VCaP (cell line): Measurements from ENCODE around the gene MTAP.
"Not testable (repeated sequence)": the region's sequence is repeated elsewhere in the genome, so short reads cannot be mapped to it uniquely, and the experiment has no call there.

ENCODE experiments used
- H3K27ac ChIP-seq: fragments of 450-650 bp; 2 replicates; pipeline ENCODE4 v1.5.1; 2017
- TF ChIP-seq, protein P1 (sequence below): fragments of 450-650 bp; conservative IDR thresholded peaks from 2 replicates; pipeline ENCODE4 v1.5.1; 2017; ENCODE audit warnings: mild to moderate bottlenecking, moderate library complexity

Gene MTAP

DNA sequence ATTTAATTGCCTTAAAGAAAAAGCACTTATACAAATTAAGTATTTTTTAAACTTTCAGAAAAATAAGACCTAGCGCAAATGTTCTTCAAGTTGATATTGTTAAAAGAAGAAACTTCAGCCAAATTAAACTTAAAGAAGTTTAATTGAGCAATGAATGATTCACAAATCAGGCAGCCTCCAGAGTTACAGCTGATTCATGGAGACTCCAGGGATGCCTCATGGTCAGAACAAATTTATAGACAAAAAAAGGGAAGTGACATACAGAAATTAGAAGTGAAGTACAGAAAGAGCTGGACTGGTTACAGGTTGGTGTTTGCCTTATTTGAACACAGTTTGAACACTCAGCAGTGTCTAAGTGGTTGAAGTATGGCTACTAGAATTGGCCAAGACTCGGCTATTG lies 131.4 kb downstream of the MTAP start:
- TF ChIP-seq, protein P1, sequence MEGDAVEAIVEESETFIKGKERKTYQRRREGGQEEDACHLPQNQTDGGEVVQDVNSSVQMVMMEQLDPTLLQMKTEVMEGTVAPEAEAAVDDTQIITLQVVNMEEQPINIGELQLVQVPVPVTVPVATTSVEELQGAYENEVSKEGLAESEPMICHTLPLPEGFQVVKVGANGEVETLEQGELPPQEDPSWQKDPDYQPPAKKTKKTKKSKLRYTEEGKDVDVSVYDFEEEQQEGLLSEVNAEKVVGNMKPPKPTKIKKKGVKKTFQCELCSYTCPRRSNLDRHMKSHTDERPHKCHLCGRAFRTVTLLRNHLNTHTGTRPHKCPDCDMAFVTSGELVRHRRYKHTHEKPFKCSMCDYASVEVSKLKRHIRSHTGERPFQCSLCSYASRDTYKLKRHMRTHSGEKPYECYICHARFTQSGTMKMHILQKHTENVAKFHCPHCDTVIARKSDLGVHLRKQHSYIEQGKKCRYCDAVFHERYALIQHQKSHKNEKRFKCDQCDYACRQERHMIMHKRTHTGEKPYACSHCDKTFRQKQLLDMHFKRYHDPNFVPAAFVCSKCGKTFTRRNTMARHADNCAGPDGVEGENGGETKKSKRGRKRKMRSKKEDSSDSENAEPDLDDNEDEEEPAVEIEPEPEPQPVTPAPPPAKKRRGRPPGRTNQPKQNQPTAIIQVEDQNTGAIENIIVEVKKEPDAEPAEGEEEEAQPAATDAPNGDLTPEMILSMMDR = no peak
- no peak overlapping the region for H3K27ac ChIP-seq

DNA sequence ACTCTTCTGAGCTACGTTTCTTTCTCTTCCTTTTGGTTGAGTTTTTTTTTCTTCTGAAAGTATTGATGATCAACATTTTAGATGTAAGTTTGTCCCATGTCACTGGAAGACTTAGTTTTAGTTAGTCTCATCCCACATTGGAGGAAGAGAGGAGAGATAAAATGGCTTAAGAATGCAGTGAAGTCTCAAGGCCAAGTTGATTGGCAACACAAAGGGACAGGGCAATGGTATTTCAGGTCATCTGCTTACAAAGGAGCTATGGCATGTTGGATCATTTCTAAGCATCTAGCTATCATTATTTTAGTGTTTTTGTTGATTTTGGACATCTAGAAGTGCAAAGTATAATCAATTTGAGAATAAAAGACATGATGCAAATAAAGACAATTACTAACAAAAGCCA lies 133.2 kb downstream of the MTAP start:
- H3K27ac ChIP-seq = no peak overlapping the region
- TF ChIP-seq, protein P1 = no peak

DNA sequence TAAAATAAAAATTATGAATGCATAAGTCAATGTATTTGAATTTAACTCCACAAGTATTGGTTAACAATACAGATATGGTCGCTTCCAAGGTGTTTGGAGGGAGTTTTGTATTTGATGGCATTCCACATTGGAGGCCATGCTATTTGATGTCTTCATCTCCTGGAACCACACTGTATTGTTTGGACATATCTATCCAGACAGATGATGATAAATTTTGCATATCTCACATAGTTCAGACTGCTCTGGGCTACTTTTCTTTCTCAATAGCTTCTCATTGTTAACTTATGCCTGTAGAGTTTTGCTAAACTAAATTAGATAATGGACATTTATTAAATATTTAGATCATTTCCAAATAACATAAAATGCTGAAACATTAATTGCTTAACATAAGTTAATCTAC lies 133.7 kb downstream of the MTAP start:
- TF ChIP-seq, protein P1 = no peak

DNA sequence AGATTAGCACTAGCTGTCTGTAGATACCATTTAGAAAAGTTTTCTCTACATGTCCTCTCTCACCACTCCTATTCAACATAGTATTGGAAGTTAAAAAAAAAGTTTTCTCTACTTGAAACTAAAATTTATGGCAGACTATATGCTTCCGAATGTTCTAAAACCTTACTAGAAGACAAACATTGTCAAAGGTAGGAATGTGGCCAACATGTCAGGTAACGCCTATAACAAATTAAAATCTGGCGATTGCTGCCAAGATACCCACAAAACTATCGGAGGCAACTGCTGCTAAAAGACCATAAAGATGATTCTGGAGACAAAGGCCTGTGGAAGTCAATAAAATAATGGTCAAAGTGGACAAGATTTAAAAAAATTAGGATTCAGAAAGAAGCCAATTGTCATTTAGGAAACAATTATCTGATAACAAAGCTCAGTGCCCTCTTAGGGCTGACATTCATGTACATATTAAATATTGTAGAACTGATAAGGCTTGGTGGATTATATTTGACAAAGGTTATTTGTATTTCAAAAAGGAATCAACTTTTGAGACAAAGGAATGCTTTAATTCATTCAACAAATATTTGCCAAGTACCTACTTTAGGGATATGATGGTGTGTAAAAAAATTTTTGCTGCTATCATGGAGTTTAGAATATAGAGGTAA lies 139.0 kb downstream of the MTAP start:
- TF ChIP-seq, protein P1 = no peak

More for the DNA sequence above, 133.7 kb downstream of the MTAP start:
- no peak overlapping the region for H3K27ac ChIP-seq

DNA sequence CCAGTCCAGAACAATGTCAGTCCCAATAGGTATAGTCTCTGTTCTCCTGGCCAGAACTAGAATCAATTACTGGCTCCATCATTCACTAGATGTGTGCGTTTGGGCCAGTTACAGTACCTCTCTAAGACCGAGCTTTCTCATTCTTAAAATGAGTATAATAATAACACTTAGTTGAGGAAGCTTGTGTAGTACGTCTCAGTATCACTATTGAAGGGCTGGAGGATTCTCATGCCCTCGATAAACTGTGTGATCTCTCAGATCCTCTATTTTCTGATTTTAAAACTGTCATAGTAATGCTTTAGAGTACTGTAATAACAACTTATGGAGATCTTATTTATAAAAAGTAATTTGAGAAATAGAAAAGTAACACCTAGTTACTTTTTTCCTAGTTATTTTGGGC lies 141.0 kb downstream of the MTAP start:
- TF ChIP-seq, protein P1 = no peak
- no peak overlapping the region for H3K27ac ChIP-seq

More for the DNA sequence above, 139.0 kb downstream of the MTAP start:
- no peak overlapping the region for H3K27ac ChIP-seq

DNA sequence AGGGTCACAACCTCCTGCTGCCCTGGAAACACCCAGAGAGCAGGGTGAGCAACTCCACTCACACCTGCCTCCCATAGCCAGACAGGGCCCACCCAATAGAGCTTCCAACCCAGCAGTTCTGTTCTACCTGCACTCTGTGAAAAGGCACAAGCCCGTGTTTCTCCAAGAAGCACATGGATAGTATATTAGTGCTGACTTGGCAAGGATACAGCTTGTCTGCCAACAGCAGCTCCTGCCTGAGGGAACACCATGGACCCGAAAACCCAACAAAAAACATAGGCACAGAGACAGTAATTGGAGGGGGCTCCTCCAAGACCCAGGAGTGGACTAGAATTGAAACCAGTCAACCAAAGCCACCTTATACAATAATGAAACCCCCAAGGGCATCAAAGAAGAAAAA lies 143.2 kb downstream of the MTAP start:
- TF ChIP-seq, protein P1 = no peak

DNA sequence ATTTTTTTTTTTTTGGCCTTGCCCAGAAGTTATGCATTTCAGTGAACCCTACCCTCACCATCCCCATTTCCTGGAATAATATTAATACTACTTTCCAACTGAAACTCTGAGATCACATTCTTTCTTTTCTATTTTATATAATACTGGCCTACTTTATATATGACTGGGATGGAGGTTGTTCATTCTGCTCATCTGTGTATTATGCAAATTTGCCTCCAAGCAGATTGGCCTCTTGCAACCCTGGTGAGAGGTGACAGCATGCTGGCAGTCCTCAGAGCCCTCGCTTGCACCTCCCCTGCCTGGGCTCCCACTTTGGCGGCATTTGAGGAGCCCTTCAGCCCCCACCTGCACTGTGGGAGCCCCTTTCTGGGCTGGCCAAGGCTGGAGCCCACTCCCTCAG lies 156.4 kb downstream of the MTAP start:
- TF ChIP-seq, protein P1 = no peak
- no peak overlapping the region for H3K27ac ChIP-seq

More for the DNA sequence above, 143.2 kb downstream of the MTAP start:
- H3K27ac ChIP-seq = no peak overlapping the region

DNA sequence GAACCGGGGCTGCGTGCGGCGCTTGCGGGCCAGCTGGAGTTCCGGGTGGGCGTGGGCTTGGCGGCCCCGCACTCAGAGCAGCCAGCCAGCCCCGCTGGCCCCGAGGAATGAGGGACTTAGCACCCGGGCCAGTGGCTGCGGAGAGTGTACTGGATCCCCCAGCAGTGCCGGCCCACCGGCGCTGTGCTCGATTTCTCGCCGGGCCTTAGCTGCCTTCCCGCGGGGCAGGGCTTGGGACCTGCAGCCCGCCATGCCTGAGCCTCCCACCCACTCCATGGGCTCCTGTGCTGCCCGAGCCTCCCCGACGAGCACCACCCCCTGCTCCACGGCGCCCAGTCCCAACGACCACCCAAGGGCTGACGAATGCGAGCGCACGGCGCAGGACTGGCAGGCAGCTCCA lies 156.8 kb downstream of the MTAP start:
- H3K27ac ChIP-seq = not testable (repeated sequence)
